Astrocyte of the cerebellum (primary cell): Measurements from ENCODE around the gene PRKAR1B.

ENCODE experiments used
- DNase-seq: peaks from one replicate; pipeline ENCODE4 v3.0.0-alpha.2; 2011; ENCODE audit warnings: low read depth
- H3K4me3 ChIP-seq: 2 replicates; pipeline ENCODE4 v1.5.1; 2011; ENCODE audit warnings: mild to moderate bottlenecking, low read depth, low read length, moderate library complexity
- CTCF ChIP-seq: IDR thresholded peaks from 2 replicates; pipeline ENCODE4 v1.5.1; 2012; ENCODE audit warnings: low read length, low read depth, moderate library complexity, mild to moderate bottlenecking; ENCODE audit errors: missing control alignments
- in situ Hi-C: cut with HindIII; loops from 2 replicates; pipeline ENCODE4 v1.10.0; 2017; ENCODE audit warnings: low sequenced_read_pairs

PRKAR1B gene

GRCh38 chr7:516216-516605 is 210.9 kb downstream of the PRKAR1B start:
- in situ Hi-C loops, result no loop called here
- TF ChIP-seq CTCF, result no peak
- no peak for DNase-seq
- H3K4me3 ChIP-seq, result no peak overlapping the region

GRCh38 chr7:515628-516027 is 211.5 kb downstream of the PRKAR1B start:
- H3K4me3 ChIP-seq, result no peak overlapping the region
- no peak for DNase-seq
- TF ChIP-seq CTCF, result no peak
- in situ Hi-C loops, result no loop called here

- no peak for DNase-seq
- in situ Hi-C loops, result no loop called here
- TF ChIP-seq CTCF, result no peak
- H3K4me3 ChIP-seq, result no peak overlapping the region
These were observed 212.2 kb downstream of the PRKAR1B start for GRCh38 chr7:514651-515598.

GRCh38 chr7:514242-514641 is 212.8 kb downstream of the PRKAR1B start:
- in situ Hi-C loops, result no loop called here
- TF ChIP-seq CTCF, result no peak
- no peak for DNase-seq
- H3K4me3 ChIP-seq, result no peak overlapping the region

GRCh38 chr7:513521-514166 is 213.4 kb downstream of the PRKAR1B start:
- TF ChIP-seq CTCF, result no peak
- no peak overlapping the region for H3K4me3 ChIP-seq
- in situ Hi-C loops, result no loop called here
- DNase-seq, result no peak

- in situ Hi-C loops, result no loop called here
- H3K4me3 ChIP-seq, result no peak overlapping the region
- no peak for TF ChIP-seq CTCF
- no peak for DNase-seq
These were observed 214.4 kb downstream of the PRKAR1B start for GRCh38 chr7:512541-513311.
